Measurements from ENCODE around the gene GLRA2.

The GLRA2 gene

GRCh38 chrX:14529290-14529989, at the start of gene GLRA2:
TSS of gene GLRA2 (plus strand) at chrX:14529536. CDS start at chrX:14530058, 522 bp downstream.
- no peak for DNase-seq

- DNase-seq, result no peak
Observed at GRCh38 chrX:14489437-14489836, 39.9 kb upstream of the GLRA2 start.

DNA sequence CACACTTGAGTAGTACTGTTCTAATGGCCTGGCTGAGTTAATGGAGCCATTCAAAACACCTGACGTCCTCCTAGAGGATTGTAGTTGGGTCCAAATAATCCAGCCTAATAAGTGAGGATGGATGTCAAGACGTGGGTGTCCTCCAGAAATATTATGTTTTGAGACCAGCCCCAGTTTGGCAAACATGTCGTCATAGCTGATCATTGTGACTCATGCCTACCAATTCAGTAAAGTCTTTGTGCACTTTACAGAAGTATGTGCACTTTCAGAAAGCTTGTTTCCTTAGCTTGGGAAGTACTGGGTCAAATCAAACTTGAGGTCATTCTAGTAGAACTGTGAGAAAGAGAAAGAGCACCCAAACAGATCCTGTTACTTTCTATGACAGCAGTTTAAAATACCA, 37.6 kb upstream of the GLRA2 start:
- DNase-seq, result no peak

DNA sequence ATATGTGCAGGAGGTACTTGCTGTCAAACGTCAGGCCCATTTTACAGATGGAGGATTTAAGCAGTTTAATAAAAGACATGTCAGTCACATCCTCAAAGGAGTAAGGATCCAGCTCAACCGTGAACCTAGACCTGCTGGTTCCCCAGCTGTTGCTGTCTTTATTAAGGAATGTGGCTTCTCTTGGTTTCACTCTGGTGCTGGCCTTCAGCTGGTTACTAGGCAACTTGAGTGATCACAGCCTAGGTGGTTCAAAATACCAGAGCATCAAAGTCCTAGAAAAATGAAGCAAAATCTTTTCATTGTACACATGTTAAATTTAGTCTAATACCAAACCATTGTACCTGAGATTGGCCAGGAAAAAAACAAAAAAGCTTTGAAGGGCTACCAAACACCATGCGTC, 32.7 kb upstream of the GLRA2 start:
- no peak for DNase-seq

DNA sequence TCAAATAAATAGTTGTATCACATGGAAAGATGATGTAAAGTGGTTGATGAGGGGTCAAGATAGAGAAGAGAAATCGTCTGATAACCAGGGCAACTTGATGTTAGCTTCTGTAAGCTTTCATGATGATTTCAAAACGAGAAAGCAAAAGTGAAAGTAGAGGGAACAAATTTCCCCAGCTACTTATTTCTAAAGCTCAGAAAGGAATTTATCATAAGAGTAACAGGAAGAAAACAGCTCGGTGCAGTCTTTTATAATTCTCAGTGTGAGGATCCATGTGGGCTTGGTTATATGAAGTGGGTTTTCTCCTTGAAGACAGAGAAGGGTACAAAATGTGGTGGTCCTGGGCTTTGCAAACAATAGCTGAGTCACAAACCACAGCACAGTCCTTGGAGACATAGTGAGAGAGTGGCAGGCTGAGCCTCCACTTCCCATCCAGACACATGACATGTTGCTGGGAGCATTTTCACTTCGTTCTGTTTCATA, 32.1 kb upstream of the GLRA2 start:
- DNase-seq, result no peak

DNA sequence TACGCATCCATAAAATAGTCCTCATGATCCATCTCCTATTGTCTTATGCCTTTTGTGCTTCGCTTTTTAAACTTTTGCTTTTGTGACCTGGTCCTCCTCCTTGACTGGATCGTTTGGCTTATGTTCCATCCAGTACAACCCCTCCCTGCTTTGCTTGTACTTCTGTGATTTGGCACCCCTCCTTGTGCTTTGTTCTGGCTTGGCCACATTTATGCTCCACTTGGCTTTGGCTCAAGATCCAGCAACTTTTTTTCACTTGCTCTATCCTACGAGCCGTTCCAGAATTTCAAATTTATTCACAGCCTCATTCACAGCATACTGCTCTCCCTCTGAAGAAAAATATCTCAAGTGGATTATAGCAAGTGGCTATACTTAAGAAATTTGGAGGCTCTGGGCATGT, 28.0 kb upstream of the GLRA2 start:
- no peak for DNase-seq

DNA sequence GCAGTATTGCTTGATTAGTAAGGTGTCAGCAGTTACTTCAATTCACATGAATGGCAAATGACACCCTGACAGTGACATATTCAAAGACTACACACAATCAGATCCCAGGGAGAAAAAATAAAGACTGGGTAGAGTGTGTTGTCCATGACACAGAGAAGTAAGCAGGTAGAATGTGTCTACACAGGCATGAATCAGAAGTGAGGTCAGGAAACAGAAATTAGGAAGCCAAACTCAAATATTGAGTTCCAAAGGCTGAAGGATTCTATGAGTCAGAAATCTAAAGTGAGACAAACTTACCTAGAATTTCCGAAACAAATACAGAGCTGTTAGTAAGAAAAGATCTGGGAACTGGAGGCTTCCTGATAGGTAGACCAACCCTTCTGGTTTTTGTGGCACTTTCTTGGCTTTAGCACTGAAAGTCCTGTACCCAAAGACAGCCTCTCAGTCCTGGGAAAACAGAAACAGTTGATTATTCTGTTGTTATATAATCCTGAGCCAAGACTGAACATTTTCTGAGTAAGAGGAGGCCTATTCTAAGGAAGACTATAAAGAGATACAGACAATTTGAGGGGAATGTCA, 24.3 kb upstream of the GLRA2 start:
- DNase-seq, result no peak

- no peak for DNase-seq
Observed at GRCh38 chrX:14505648-14506047, 23.7 kb upstream of the GLRA2 start.

DNA sequence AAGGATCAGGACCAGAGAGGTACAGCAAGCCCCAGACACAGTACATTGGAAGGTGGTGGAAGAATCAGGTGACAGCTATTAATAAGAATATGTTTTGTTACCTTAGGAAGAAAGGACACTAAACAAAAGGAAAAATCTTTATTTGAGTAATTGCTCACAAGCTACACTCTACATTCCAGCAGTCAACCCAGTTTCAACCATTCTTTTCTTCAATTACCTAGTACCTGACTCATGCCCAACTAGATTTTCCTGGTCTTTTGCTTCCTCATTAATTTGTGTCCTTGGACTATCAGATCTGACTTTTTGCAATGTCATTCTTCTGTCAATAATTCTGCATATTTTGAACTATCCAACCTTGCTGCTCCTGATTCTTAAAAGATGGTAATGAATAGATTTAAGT, 22.5 kb upstream of the GLRA2 start:
- no peak for DNase-seq

DNA sequence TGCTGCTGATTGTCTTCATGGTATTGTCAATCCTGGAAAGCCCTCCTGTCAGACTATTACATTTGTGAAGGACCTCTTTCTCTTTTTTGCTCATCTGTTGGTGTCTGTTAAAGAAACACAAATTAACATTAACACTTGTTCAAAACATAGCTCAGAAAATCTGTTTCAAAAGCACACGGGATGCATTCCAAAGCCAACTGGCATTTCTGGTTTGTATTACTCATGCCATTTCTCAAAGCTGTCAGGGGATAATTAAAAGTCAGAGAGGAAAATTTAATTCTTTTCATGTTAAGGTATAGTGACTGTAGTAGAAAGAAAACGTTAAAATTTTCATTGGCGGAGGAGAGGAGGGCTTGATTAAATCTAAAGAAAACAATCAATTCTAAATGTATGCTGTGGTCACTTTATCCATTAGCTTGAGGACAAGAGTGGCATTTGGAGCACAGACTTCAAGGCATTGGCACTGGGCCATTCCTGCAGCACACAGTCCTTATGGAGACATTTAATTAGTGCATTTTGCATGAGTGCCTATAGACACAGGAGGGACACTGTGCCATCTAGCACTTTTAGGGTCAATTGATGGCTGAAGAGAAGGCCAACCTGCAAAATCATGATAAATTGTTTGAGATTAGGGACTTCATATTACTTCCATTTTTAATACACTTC, 21.2 kb upstream of the GLRA2 start:
- no peak for DNase-seq

DNA sequence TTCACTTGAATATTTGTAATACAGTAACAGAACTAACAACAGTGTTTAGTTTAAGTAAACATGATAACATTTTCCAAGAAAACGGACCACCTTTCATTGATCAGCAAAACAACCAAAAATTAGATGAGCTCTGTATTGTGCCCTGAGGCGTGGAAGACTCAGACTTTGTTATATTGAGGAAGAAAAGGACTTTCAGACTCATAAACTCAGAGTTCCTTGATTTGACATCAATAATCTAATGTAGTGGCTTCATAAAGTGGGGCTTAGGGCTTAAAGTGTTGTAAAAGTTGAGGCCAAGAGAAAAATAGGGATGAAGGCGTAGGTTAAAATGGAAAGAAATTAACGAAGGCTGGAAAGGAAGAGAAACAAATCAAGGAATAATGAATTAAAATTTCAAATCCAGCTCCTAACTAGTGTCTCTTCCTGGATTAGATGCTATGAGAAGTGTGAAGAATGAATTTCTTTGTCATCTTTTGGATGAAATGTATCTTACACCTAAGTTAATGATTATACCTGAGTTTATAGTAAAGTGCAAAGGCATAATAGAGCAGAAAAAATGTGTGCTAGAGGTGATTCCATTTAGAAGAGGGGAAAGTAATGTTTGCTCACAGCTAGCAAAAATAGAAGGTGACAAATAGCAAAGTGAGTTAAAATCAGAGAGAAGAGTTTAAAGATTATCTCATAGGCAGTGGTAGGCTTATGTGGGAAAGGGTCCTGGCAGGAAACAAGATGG, 19.8 kb upstream of the GLRA2 start:
- DNase-seq, result no peak

- DNase-seq, result peak; percentile 2
Observed at GRCh38 chrX:14528629-14529289, 577 bp upstream of the GLRA2 start.

DNA sequence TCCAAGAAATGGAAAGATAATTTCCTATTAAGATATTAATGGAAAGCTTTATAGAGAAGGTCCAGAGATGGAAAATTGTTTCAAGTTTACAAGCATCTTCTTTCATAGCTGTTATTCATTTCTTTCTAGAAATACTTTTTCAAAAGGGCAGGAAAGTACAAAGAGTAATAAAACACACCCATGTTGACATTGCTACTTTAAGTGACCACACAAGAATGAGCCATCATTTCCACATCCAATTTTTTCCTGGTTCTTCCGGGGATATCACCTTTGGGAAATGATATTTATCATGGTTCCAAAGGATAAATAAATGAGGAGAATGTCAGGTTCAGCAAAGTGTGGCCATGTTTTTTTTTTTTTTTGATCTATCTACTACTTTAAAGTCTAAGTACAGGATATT, 4.5 kb downstream of the GLRA2 start:
- DNase-seq, result no peak

- DNase-seq, result no peak
Observed at GRCh38 chrX:14546190-14546589, 16.9 kb downstream of the GLRA2 start.

GRCh38 chrX:14554131-14554715, 24.9 kb downstream of the GLRA2 start:
- no peak for DNase-seq

DNA sequence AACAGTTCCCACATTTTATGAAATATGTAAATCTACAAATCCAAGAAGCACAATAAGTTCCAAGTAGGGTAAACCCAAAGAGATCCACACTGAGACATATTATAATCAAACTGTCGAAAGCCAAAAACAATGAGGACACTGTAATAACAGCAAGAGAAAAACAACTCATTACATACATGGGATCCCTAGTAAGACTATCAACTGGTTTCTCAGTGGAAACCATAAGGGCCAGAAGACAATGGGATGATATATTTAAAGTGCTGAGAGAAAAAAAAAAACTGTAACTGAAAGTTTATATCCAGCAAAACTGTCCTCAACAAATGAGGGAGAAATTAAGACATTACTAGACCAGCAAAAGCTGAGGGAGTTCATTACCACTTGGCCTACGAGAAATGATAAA, 34.7 kb downstream of the GLRA2 start:
- no peak for DNase-seq

- no peak for DNase-seq
Observed at GRCh38 chrX:14573161-14573560, 43.8 kb downstream of the GLRA2 start.

DNA sequence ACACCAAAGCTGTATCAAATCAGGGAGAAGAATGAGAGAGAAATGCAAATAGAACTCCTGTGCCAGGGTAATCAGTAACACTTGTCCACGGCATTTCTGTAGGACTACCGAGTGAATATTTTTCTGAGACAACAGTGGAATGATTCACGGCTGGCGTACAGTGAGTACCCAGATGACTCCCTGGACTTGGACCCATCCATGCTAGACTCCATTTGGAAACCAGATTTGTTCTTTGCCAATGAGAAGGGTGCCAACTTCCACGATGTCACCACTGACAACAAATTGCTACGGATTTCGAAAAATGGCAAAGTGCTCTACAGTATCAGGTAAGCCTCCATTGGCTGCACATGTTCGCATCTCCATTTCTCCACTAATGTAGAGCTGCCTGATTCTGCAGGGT, 51.7 kb downstream of the GLRA2 start:
- no peak for DNase-seq

DNA sequence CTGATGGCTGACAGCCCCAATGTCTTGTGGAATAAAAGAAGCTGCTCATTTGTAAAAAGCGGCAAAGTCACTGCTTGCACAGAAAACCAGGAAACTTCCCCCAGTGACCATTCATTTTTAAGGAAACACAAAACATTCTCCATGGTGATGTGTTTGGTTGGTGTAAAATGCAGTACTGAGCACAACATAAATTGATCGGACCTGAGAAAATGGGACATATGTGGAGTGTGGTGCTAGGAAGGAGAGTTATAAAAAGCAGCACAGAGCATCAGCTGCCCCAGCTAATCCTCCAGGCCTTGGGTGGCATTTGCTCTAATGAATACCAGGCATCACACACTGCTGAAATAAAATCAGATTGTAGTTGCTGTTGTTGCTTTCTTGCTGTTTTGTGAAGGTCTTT, 55.2 kb downstream of the GLRA2 start:
- no peak for DNase-seq

- DNase-seq, result no peak
Observed at GRCh38 chrX:14590216-14590615, 60.9 kb downstream of the GLRA2 start.

DNA sequence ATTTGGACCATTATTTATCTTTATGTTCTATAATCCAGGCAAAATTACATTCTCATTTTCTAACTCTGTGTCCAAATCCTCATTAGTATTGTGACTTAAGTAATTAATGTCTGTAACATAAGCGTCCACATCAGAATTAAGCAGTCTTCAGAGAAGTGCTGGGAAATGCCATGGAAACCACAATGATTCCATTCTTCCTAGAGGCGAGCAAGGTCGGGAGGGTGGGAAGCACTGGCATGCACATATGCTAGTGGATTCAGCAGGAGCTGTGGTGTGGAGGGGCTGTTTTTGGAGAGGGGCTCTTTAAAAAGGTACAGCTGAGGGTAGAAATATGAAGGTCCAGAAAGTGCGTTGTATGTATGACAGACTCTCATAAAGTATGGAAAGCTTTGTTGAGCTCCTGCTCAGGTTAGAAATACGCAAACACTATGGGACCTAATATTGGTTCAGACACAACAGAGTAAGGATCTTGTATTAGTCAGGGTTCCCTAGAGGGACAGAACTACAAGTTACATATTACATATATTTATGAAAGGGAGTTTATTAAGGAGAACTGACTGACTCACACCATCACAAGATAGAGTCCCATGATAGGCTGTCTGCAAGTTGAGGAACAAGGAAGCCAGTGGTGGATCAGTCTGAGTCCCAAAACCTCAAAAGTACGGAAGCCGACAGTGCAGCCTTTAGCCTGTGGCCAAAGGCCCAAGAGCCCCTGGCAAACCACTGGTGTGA, 61.5 kb downstream of the GLRA2 start:
- DNase-seq, result no peak

DNA sequence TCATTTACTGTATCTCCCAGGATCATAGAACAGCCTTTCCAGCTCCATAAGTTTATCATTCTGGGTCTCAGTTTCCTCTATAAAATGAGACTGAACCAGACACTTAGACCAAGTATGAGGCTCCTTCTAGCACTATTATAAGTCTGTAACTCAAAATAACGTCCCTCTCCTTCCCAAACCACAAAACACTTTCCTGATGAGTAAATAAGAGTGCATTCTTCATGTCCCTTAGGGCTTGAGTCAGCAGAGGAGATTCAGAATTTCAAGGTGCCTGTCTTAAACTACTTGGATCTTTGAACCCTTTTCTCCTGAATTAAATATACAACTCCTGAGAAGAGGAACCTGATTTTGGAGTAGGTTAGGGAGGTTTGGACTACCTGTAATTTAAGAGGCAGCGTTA, 62.6 kb downstream of the GLRA2 start:
- DNase-seq, result no peak

All from activated T-cell treated with anti-CD3 and anti-CD28 coated beads for 4 hours (primary cell).